ENCODE data around the gene COL13A1. TPM values are rescaled to one million over a fixed set of nuclear protein-coding genes. Genes with fewer than 3 reads are reported as not detected.

The COL13A1 gene
- polyA plus RNA-seq, 1 of the 3 experiments (the other 2 are of a cell fraction): 26.7 TPM

DNA sequence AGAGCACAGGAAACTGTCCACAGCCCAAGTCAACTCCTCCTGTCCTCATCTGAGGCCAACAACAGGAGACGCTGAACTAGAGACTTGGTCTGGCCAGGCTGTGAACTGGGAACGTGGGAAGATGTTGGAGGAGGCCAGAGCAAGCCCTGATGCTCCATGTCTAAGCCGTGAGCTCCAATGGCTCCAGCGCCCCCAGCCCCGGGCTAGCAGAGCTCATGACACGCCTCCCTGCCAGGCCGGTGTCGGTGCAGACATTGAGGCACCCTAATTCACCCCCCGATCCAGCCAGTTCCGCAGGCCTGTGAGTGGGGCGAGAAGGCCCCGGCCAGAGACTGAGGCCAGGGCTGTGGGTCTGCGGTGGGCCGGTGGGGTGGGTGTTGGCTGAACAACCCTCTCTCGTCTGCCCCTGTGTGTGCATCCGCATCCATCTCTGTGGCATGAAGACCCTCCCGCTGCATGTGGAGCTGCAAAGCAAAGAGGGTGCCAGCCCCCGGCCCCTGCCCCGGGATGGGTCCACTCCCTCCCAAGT lies 141.7 kb downstream of the COL13A1 start:
- ChIA-PET POLR2A (no interaction called here), CTCF (interaction anchor here (0.6 to 5.3 kb wide), 4 partner anchors 15 to 106 kb away, joined by 3 to 30 read pairs (median 10); no protein-coding TSS in a partner anchor)
- Histone ChIP-seq H3K27me3 (ENCODE audit: insufficient read depth) (no peaks in the 10 kb centered on the region), H3K36me3 (replicated peaks in 1 of 2; ENCODE audit: control insufficient read depth in 1 of 2, insufficient read depth in 2 of 2, low read length in 1 of 2) (no peaks in the 10 kb centered on the region), H4K20me1 (ENCODE audit: insufficient read depth) (no peaks in the 10 kb centered on the region), H3F3A (replicated peaks; ENCODE audit: insufficient read depth) (no peaks in the 10 kb centered on the region), H3K4me2 (no peak overlapping the region), H3K9ac (no peak overlapping the region), H3K4me3 (ENCODE audit: low read depth in 2 of 2, low read length in 1 of 2) (no peak overlapping the region), H3K79me2 (ENCODE audit: insufficient read depth) (no peaks in the 10 kb centered on the region), H2AFZ (ENCODE audit: low read depth) (no peak overlapping the region), H3K27ac (ENCODE audit: low read depth in 2 of 2, low read length in 1 of 2) (no peak overlapping the region), H3K9me3 (no peaks in the 10 kb centered on the region), H3K4me1 (ENCODE audit: control insufficient read depth in 1 of 2, insufficient read depth in 2 of 2, low read depth in 1 of 2, low read length in 1 of 2) (no peaks in the 10 kb centered on the region; a peak in 1 of 4 replicates), H3K9me2 (no peaks in the 10 kb centered on the region)
- TF ChIP-seq CHD2 (IDR thresholded peaks at IDR 0.05; ENCODE audit: low read length, partially characterized antibody) (no peak), SIN3A (IDR thresholded peaks at IDR 0.05; ENCODE audit: borderline replicate concordance, low read depth, low read length) (no peak), MEF2A (IDR thresholded peaks at IDR 0.05; ENCODE audit: borderline replicate concordance, low read depth) (no peak), GABPA (IDR thresholded peaks at IDR 0.05; ENCODE audit: low read depth) (no peak), EP300 (IDR thresholded peaks at IDR 0.05; ENCODE audit: borderline replicate concordance in 1 of 2, low read depth in 1 of 2, low read length in 1 of 2) (no peak), JUND (IDR thresholded peaks at IDR 0.05) (no peak), POLR2AphosphoS5 (IDR thresholded peaks at IDR 0.05; ENCODE audit: low read depth, low read length) (no peak), FOSL2 (IDR thresholded peaks at IDR 0.05; ENCODE audit: borderline replicate concordance, low read depth) (no peak), NRF1 (IDR thresholded peaks at IDR 0.05; ENCODE audit: low read depth, low read length) (no peak), RCOR1 (IDR thresholded peaks at IDR 0.05; ENCODE audit: low read length) (no peak), MXI1 (IDR thresholded peaks at IDR 0.05; ENCODE audit: low read depth, low read length) (no peak), EZH2phosphoT487 (IDR thresholded peaks at IDR 0.05; ENCODE audit: borderline replicate concordance, low read depth) (no peak), RXRA (IDR thresholded peaks at IDR 0.05; ENCODE audit: borderline replicate concordance, low read depth) (no peak)
- TF ChIP-seq, protein P1, sequence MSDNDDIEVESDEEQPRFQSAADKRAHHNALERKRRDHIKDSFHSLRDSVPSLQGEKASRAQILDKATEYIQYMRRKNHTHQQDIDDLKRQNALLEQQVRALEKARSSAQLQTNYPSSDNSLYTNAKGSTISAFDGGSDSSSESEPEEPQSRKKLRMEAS (IDR thresholded peaks at IDR 0.05; ENCODE audit: low read depth): no peak
- TF ChIP-seq, protein P2, sequence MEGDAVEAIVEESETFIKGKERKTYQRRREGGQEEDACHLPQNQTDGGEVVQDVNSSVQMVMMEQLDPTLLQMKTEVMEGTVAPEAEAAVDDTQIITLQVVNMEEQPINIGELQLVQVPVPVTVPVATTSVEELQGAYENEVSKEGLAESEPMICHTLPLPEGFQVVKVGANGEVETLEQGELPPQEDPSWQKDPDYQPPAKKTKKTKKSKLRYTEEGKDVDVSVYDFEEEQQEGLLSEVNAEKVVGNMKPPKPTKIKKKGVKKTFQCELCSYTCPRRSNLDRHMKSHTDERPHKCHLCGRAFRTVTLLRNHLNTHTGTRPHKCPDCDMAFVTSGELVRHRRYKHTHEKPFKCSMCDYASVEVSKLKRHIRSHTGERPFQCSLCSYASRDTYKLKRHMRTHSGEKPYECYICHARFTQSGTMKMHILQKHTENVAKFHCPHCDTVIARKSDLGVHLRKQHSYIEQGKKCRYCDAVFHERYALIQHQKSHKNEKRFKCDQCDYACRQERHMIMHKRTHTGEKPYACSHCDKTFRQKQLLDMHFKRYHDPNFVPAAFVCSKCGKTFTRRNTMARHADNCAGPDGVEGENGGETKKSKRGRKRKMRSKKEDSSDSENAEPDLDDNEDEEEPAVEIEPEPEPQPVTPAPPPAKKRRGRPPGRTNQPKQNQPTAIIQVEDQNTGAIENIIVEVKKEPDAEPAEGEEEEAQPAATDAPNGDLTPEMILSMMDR (IDR thresholded peaks at IDR 0.05): no peak
- TF ChIP-seq, protein P3, sequence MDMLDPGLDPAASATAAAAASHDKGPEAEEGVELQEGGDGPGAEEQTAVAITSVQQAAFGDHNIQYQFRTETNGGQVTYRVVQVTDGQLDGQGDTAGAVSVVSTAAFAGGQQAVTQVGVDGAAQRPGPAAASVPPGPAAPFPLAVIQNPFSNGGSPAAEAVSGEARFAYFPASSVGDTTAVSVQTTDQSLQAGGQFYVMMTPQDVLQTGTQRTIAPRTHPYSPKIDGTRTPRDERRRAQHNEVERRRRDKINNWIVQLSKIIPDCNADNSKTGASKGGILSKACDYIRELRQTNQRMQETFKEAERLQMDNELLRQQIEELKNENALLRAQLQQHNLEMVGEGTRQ (IDR thresholded peaks at IDR 0.05; ENCODE audit: borderline replicate concordance, low read depth, low read length): no peak
- no peak for DNase-seq
- WGBS (ENCODE audit: low lambda C conversion rate): 70% methylated on average over 5 of the region's 19 CpGs

All from SK-N-SH (cell line).